Neural cell (in vitro differentiated cells): ENCODE results near the gene ERC2.

Experiments
- EZH2 ChIP-seq: fragments of 200-600, 300-800 bp; shearing (Covaris generic), sonication (generic); IDR thresholded peaks from 2 replicates; pipeline ENCODE4 v1.6.1; 2014; ENCODE audit warnings: antibody characterized with exemption, low read length, borderline replicate concordance, mild to moderate bottlenecking; ENCODE audit not compliant: insufficient read depth, poor library complexity, severe bottlenecking
- MXI1 ChIP-seq: fragments of 450-650 bp; conservative IDR thresholded peaks from 2 replicates; pipeline ENCODE4 v1.6.1; 2014; ENCODE audit warnings: antibody characterized with exemption, mild to moderate bottlenecking; ENCODE audit not compliant: poor library complexity, severe bottlenecking
- TF ChIP-seq, protein P1 (sequence below): fragments of 450-650 bp; IDR thresholded peaks from 2 replicates; pipeline ENCODE4 v1.5.1; 2014; ENCODE audit warnings: antibody characterized with exemption, mild to moderate bottlenecking, moderate library complexity; ENCODE audit not compliant: poor library complexity, severe bottlenecking
- TF ChIP-seq, protein P2 (sequence below): IDR thresholded peaks from 2 replicates; pipeline ENCODE4 v1.6.1; 2012; ENCODE audit warnings: borderline replicate concordance

DNA sequence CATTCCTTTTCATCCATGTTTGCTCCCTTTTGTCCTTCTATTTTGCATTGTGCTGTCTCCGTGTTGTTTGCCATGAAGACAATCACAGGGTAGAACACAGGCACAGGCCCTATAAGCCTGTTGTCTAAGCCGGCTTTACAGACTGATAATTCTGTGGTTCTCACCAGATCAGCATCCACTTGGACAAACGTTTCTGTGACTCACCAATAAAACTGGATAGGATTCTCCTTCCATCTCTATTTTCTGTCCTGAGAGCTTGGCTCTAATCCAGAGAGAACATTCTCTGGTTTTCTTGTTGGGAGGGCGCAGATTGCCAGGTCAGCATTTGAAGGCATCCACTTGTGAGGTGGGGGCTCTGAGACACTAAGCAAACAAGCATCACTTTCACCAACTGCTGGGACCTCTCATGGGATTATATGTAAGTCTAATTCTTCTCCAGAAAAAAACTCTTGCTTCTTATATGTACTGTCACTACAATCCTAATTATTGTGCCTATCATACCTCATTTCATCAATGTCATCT lies 101.6 kb downstream of the ERC2 start:
- TF ChIP-seq EZH2: no peak
- TF ChIP-seq, protein P1, sequence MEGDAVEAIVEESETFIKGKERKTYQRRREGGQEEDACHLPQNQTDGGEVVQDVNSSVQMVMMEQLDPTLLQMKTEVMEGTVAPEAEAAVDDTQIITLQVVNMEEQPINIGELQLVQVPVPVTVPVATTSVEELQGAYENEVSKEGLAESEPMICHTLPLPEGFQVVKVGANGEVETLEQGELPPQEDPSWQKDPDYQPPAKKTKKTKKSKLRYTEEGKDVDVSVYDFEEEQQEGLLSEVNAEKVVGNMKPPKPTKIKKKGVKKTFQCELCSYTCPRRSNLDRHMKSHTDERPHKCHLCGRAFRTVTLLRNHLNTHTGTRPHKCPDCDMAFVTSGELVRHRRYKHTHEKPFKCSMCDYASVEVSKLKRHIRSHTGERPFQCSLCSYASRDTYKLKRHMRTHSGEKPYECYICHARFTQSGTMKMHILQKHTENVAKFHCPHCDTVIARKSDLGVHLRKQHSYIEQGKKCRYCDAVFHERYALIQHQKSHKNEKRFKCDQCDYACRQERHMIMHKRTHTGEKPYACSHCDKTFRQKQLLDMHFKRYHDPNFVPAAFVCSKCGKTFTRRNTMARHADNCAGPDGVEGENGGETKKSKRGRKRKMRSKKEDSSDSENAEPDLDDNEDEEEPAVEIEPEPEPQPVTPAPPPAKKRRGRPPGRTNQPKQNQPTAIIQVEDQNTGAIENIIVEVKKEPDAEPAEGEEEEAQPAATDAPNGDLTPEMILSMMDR: no peak
- no peak for TF ChIP-seq MXI1
- TF ChIP-seq, protein P2, sequence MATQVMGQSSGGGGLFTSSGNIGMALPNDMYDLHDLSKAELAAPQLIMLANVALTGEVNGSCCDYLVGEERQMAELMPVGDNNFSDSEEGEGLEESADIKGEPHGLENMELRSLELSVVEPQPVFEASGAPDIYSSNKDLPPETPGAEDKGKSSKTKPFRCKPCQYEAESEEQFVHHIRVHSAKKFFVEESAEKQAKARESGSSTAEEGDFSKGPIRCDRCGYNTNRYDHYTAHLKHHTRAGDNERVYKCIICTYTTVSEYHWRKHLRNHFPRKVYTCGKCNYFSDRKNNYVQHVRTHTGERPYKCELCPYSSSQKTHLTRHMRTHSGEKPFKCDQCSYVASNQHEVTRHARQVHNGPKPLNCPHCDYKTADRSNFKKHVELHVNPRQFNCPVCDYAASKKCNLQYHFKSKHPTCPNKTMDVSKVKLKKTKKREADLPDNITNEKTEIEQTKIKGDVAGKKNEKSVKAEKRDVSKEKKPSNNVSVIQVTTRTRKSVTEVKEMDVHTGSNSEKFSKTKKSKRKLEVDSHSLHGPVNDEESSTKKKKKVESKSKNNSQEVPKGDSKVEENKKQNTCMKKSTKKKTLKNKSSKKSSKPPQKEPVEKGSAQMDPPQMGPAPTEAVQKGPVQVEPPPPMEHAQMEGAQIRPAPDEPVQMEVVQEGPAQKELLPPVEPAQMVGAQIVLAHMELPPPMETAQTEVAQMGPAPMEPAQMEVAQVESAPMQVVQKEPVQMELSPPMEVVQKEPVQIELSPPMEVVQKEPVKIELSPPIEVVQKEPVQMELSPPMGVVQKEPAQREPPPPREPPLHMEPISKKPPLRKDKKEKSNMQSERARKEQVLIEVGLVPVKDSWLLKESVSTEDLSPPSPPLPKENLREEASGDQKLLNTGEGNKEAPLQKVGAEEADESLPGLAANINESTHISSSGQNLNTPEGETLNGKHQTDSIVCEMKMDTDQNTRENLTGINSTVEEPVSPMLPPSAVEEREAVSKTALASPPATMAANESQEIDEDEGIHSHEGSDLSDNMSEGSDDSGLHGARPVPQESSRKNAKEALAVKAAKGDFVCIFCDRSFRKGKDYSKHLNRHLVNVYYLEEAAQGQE: no peak
